ENCODE data around the gene C3. TPM values are rescaled to one million over a fixed set of nuclear protein-coding genes. Genes with fewer than 3 reads are reported as not detected.
"Not testable (repeated sequence)": the region's sequence is repeated elsewhere in the genome, so short reads cannot be mapped to it uniquely, and the experiment has no call there.

The C3 gene
- total RNA-seq, 1 experiment from 2014 or later = 7.0 TPM

DNA sequence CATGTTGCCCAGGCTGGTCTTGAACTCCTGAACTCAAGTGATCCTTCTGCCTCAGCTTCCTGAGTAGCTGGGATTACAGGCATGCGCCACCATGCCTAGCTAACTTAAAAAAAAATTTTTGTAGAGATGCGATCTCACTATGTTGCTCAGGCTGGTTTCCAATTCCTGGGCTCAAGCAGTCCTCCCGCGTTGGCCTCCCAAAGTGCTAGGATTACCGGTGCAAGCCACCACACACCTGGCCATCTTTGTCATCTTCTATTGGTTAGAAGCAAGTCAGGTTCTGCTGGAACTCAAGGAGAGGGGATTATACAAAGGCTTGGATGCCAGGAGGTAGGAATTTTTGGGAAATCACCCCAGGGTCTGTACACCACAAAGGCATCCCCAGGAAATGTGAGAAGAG lies 75.7 kb downstream of the C3 start (continued):
- TF ChIP-seq EZH2phosphoT487 (IDR thresholded peaks at IDR 0.05; ENCODE audit: borderline replicate concordance) = no peak
- TF ChIP-seq ELF1 (IDR thresholded peaks at IDR 0.05; ENCODE audit: borderline replicate concordance, low read depth) = no peak
- TF ChIP-seq, protein P1, sequence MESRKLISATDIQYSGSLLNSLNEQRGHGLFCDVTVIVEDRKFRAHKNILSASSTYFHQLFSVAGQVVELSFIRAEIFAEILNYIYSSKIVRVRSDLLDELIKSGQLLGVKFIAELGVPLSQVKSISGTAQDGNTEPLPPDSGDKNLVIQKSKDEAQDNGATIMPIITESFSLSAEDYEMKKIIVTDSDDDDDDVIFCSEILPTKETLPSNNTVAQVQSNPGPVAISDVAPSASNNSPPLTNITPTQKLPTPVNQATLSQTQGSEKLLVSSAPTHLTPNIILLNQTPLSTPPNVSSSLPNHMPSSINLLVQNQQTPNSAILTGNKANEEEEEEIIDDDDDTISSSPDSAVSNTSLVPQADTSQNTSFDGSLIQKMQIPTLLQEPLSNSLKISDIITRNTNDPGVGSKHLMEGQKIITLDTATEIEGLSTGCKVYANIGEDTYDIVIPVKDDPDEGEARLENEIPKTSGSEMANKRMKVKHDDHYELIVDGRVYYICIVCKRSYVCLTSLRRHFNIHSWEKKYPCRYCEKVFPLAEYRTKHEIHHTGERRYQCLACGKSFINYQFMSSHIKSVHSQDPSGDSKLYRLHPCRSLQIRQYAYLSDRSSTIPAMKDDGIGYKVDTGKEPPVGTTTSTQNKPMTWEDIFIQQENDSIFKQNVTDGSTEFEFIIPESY (IDR thresholded peaks at IDR 0.05; ENCODE audit: extremely low read depth, insufficient replicate concordance, low read length) = no peak
- TF ChIP-seq SIN3A (IDR thresholded peaks at IDR 0.05; ENCODE audit: low read depth) = no peak
- TF ChIP-seq, protein P2, sequence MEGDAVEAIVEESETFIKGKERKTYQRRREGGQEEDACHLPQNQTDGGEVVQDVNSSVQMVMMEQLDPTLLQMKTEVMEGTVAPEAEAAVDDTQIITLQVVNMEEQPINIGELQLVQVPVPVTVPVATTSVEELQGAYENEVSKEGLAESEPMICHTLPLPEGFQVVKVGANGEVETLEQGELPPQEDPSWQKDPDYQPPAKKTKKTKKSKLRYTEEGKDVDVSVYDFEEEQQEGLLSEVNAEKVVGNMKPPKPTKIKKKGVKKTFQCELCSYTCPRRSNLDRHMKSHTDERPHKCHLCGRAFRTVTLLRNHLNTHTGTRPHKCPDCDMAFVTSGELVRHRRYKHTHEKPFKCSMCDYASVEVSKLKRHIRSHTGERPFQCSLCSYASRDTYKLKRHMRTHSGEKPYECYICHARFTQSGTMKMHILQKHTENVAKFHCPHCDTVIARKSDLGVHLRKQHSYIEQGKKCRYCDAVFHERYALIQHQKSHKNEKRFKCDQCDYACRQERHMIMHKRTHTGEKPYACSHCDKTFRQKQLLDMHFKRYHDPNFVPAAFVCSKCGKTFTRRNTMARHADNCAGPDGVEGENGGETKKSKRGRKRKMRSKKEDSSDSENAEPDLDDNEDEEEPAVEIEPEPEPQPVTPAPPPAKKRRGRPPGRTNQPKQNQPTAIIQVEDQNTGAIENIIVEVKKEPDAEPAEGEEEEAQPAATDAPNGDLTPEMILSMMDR (IDR thresholded peaks at IDR 0.05 in 2 of 3, conservative IDR thresholded peaks at IDR 0.05 in 1 of 3; ENCODE audit: borderline replicate concordance in 1 of 3, insufficient read depth in 1 of 3, low read depth in 2 of 3, low read length in 2 of 3) = no peak
- TF ChIP-seq SRF (IDR thresholded peaks at IDR 0.05; ENCODE audit: low read depth) = no peak
- no peak for TF ChIP-seq TCF7L2 (IDR thresholded peaks at IDR 0.05; ENCODE audit: borderline replicate concordance, extremely low read depth, insufficient read depth, insufficient read length)

DNA sequence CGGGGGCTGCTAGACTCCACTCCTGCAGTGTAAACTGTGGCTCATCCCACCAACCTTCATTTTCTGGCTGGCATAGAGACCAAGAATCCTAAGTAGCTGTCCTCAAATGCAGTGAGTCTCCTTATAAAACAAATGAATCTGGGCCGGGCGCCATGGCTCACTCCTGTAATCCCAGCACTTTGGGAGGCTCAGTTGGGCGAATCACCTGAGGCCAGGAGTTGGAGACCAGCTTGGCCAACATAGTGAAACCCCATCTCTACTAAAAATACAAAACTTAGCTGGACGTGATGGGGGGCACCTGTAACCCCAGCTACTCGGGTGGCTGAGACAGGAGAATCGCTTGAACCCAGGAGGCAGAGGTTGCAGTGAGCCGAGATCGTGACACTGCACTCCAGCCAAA lies 80.1 kb downstream of the C3 start:
- BruUV-seq (replicated peaks); ATAC-seq; POLR2A ChIA-PET; intact Hi-C loops (cut with micrococcal nuclease); CTCF ChIA-PET; H3K4me3 ChIP-seq (replicated peaks in 1 of 2; ENCODE audit: low read depth in 1 of 2, low read length in 2 of 2); H3K27ac ChIP-seq (ENCODE audit: low read depth, low read length); DNase-seq (ENCODE audit: low read depth, low spot score); RAD21 ChIA-PET (ENCODE audit: low non-redundant PET in 1 of 2, low total read pairs in 2 of 2, uncharacterized antibody in 2 of 2, unreplicated experiment in 2 of 2); H3K9me3 ChIP-seq (ENCODE audit: control insufficient read depth in 1 of 2, insufficient read depth in 1 of 2, low read depth in 1 of 2, low read length in 2 of 2); H4K20me1 ChIP-seq (ENCODE audit: insufficient read depth); H3K36me3 ChIP-seq (ENCODE audit: control insufficient read depth in 1 of 2, insufficient read depth in 2 of 2, low read length in 2 of 2); H2AFZ ChIP-seq (ENCODE audit: low read depth, low read length, poor library complexity, severe bottlenecking); H3K9ac ChIP-seq (ENCODE audit: low read length); H3K4me2 ChIP-seq (ENCODE audit: low read length); H3K27me3 ChIP-seq (ENCODE audit: insufficient read depth, low read length); H3K9me2 ChIP-seq (ENCODE audit: insufficient read depth); H3K79me2 ChIP-seq (ENCODE audit: insufficient read depth, low read length); H3K4me1 ChIP-seq (ENCODE audit: control insufficient read depth in 1 of 2, insufficient read depth in 2 of 2, low read length in 2 of 2): not testable (repeated sequence)
